Tibial nerve (tissue), 4 donors: Measurements from ENCODE around the gene MBD5.

ENCODE experiments used
- CTCF ChIP-seq, 5 experiments: fragments of 200-600 bp in 3 of 5; fragments of 450-650 bp in 2 of 5; sonication (generic) in 3 of 5; IDR thresholded peaks; one replicate each; pipeline ENCODE4 v1.5.1; 2016 to 2019; ENCODE audit warnings: antibody characterized with exemption in 5 of 5, mild to moderate bottlenecking in 3 of 5, moderate library complexity in 2 of 5
- EP300 ChIP-seq, 2 donors: sonication (generic); formaldehyde crosslinking; IDR thresholded peaks; one replicate each; pipeline ENCODE4 v1.6.1; 2017; ENCODE audit warnings: antibody characterized with exemption in 2 of 2, mild to moderate bottlenecking in 1 of 2
- POLR2A ChIP-seq, 2 donors: fragments of 450-650 bp; IDR thresholded peaks; one replicate each; pipeline ENCODE4 v1.6.1; 2017; ENCODE audit warnings: antibody characterized with exemption in 2 of 2, mild to moderate bottlenecking in 2 of 2, moderate library complexity in 2 of 2

- TF ChIP-seq CTCF (IDR thresholded peaks at IDR 0.05) (no peak), EP300 (IDR thresholded peaks at IDR 0.05) (no peak), POLR2A (IDR thresholded peaks at IDR 0.05) (no peak)
Observed at GRCh38 chr2:148252646-148253045, 231.8 kb downstream of the MBD5 start.
